Tibial artery (tissue), 4 donors: Measurements from ENCODE around the gene TMEM129.
A peak's percentile ranks its signal among the peaks of the same experiment; 100 is the strongest.

Experiments used
- DNase-seq, 2 donors: peaks; one replicate each; pipeline ENCODE4 v3.0.0-alpha.2; 2019
- H3K27ac ChIP-seq, 2 donors: fragments of 200-600 bp; sonication (generic) in 1 of 2; 1 replicate in 1 of 2; 2 replicates in 1 of 2; pipeline ENCODE4 v1.5.1; 2018 to 2019; ENCODE audit warnings: mild to moderate bottlenecking in 1 of 2
- H3K27me3 ChIP-seq, 2 donors: fragments of 200-600 bp; sonication (generic) in 1 of 2; one replicate each; pipeline versions ENCODE4 v1.5.1 to v1.6.0; 2016 to 2019
- H3K36me3 ChIP-seq, 3 donors: fragments of 200-600 bp; sonication (generic) in 2 of 3; one replicate each; pipeline ENCODE4 v1.5.1; 2016 to 2019; ENCODE audit warnings: mild to moderate bottlenecking in 2 of 3
- H3K4me1 ChIP-seq, 4 donors: fragments of 200-600 bp; sonication (generic) in 2 of 4; 1 replicate in 3 of 4; 2 replicates in 1 of 4; pipeline ENCODE4 v1.5.1; 2016 to 2019
- H3K4me3 ChIP-seq, 2 donors: fragments of 200-600 bp; sonication (generic) in 1 of 2; 1 replicate in 1 of 2; 2 replicates in 1 of 2; pipeline ENCODE4 v1.5.1; 2018 to 2019; ENCODE audit warnings: mild to moderate bottlenecking in 2 of 2
- H3K9me3 ChIP-seq, 3 donors: fragments of 200-600 bp; sonication (generic) in 1 of 3; one replicate each; pipeline ENCODE4 v1.5.1; 2016 to 2019
- intact Hi-C: fragments of 100-400 bp; cut with DNase I; formaldehyde crosslinking; loops from one replicate; pipeline ENCODE4 v1.15.0; 2023; ENCODE audit warnings: low total_unique reads
- TF ChIP-seq, protein P1 (sequence below), 2 experiments: fragments of 200-600 bp in 1 of 2; fragments of 450-650 bp in 1 of 2; IDR thresholded peaks; one replicate each; pipeline ENCODE4 v1.5.1; 2017 to 2019; ENCODE audit warnings: antibody characterized with exemption in 2 of 2, mild to moderate bottlenecking in 1 of 2, moderate library complexity in 1 of 2

TMEM129 gene

DNA sequence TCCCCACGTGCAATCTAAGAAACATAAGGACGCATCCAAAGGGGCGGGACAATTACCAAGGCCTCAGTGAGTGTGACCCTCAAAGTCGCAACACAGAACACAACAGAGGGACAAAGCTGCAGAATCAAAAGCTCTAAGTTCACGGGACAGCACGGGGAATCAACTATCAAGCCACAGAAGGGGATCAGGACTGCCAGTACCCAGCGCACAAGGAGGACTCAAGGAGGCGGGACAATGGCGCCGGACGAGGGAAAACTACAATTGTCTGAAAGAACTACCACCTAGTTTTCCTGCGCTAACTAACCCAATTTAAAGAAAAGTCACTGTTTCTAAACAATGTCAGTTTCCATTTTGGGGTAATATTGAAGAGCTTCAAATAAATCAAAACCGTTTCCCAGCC, 38.3 kb downstream of the TMEM129 start:
- intact Hi-C loops: loop anchor here (5.0 kb wide), 1 partner anchor 559 kb away; the partner anchor contains the start of genes HAUS3 and POLN
- no peaks in the 10 kb centered on the region for H3K27me3 ChIP-seq
- H3K27ac ChIP-seq: peak overlapping the region; percentile 84 to 86
- peak overlapping the region; percentile 77 to 95 for H3K4me3 ChIP-seq
- no peaks in the 10 kb centered on the region for H3K36me3 ChIP-seq
- H3K9me3 ChIP-seq: no peaks in the 10 kb centered on the region
- H3K4me1 ChIP-seq: peaks cover 0 to 16% (median 3%) of the 10 kb centered on the region in 4 donors
- TF ChIP-seq, protein P1, sequence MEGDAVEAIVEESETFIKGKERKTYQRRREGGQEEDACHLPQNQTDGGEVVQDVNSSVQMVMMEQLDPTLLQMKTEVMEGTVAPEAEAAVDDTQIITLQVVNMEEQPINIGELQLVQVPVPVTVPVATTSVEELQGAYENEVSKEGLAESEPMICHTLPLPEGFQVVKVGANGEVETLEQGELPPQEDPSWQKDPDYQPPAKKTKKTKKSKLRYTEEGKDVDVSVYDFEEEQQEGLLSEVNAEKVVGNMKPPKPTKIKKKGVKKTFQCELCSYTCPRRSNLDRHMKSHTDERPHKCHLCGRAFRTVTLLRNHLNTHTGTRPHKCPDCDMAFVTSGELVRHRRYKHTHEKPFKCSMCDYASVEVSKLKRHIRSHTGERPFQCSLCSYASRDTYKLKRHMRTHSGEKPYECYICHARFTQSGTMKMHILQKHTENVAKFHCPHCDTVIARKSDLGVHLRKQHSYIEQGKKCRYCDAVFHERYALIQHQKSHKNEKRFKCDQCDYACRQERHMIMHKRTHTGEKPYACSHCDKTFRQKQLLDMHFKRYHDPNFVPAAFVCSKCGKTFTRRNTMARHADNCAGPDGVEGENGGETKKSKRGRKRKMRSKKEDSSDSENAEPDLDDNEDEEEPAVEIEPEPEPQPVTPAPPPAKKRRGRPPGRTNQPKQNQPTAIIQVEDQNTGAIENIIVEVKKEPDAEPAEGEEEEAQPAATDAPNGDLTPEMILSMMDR (IDR thresholded peaks at IDR 0.05): no peak
- DNase-seq: no peak

DNA sequence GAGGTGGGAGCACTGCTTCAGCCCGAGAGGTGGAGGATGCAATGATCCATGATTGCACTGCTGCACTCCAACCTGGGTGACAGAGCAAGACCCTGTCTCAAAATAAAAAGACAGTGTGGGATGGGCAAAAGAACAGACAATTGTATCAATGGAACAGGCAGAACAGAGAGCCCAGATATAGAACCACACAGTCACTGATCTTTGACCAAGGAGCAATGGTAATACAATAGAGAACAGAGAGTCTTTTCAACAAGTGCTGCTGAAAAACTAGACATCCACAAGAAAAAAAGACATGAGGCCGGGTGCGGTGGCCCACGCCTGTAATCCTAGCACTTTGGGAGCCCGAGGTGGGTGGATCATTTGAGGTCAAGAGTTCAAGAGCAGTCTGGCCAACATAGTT, 42.9 kb downstream of the TMEM129 start:
- Histone ChIP-seq H3K36me3 (no peaks in the 10 kb centered on the region), H3K27ac (no peak overlapping the region), H3K4me1 (peaks cover 0 to 4% (median 0%) of the 10 kb centered on the region in 4 donors), H3K9me3 (no peaks in the 10 kb centered on the region), H3K27me3 (no peaks in the 10 kb centered on the region), H3K4me3 (no peak overlapping the region)
- no peak for DNase-seq
- intact Hi-C loops: no loop called here
- TF ChIP-seq, protein P1 (IDR thresholded peaks at IDR 0.05): no peak

DNA sequence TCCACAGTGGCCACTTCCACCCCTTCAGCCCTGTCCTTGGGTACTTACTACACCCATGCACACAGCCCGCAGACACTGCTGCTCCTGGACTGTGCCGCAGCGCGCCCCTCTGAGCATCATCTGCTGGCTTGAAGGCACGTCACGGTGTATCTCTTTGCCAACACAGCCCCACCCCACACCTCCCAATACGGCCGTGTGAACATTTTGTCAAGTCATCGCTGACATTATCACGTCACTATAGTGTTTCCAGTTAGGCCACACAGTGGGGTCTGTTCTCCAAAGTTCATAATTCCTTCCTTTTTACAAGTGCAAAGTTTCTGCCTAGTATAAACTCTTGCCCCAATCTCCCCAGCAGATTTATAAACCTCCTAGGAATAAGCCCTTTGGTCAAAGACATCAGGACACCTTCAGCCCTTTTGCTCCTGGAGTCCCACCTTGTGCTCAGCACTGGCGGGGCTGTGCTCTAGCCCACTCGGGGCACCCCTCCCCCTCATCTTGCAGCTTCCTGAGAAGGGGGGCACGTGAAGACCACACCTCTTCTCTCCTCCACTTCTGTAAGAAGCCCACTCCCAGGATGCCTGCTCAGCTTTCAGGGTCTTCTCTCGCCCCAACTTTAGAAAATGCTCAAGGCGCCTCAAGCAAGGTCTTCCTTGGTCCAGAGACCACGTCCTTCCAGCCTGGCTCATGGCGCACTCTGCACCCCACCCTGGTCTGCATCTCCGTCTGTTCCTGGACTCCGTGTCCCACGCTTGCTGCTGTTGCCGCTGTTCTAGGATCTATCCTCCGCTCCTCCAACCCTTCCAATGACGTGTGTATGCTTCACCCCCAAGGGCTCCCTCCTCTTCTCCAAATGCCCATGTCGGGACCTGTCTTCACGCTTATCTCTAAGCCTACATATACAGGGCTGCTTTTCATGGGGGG, 44.3 kb downstream of the TMEM129 start:
- no peaks in the 10 kb centered on the region for H3K36me3 ChIP-seq
- H3K4me1 ChIP-seq: no peaks in the 10 kb centered on the region
- intact Hi-C loops: no loop called here
- H3K4me3 ChIP-seq: no peak overlapping the region
- no peaks in the 10 kb centered on the region for H3K9me3 ChIP-seq
- no peak overlapping the region for H3K27ac ChIP-seq
- TF ChIP-seq, protein P1 (IDR thresholded peaks at IDR 0.05): no peak
- no peak for DNase-seq
- H3K27me3 ChIP-seq: no peaks in the 10 kb centered on the region

DNA sequence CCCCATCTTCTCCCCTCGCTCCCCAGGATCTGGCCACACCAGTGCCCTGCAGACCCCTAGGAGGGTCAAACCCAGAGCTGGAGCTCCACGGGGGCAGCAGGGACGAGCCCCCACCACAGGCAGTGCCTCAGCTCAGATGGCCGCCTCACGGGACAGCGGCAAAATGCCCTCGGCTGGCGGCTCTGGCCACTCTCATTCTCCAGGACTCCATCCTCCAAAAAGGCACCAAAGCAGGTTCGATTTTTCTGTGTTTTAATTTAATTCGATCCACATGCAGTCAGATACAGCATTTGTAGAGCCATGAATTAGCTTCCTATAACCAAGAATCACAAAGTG, 45.4 kb downstream of the TMEM129 start:
- H3K4me1 ChIP-seq: no peaks in the 10 kb centered on the region
- intact Hi-C loops: no loop called here
- no peak overlapping the region for H3K27ac ChIP-seq
- TF ChIP-seq, protein P1 (IDR thresholded peaks at IDR 0.05): no peak
- no peaks in the 10 kb centered on the region for H3K36me3 ChIP-seq
- no peak for DNase-seq
- H3K27me3 ChIP-seq: no peaks in the 10 kb centered on the region
- H3K4me3 ChIP-seq: no peak overlapping the region
- H3K9me3 ChIP-seq: no peaks in the 10 kb centered on the region

DNA sequence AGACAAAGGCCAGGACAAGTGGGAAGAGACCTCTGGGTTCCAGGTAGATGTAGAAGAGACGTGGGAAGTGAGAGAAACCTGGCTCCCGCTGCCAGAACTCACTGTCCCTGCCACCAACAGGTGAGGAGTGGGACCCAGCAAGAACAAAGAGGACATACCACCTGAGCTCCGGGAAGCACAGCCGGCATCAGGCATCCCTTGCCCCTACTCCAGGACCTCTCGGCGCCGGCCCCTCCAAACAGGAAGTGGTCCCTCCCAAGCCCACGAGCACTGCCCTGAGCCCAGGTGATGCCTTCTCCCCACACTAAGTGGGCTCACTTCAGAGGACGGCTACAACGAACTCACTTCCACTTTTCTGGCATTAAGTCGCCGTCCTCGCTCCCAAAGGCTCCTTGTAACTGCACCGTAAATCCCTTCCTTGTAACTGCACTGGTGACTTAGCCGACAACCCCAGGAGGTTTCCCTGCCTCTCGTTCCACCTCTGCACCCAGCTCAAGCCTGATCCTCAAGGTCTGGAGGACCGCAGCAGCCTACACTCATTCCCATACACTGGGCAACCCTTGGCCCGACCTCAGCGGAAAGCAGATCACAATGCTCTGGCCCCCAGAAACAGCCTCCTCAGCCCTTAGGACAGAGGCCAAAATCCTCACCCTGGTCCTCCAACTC, 45.9 kb downstream of the TMEM129 start:
- no peaks in the 10 kb centered on the region for H3K9me3 ChIP-seq
- H3K27ac ChIP-seq: no peak overlapping the region
- H3K36me3 ChIP-seq: no peaks in the 10 kb centered on the region
- TF ChIP-seq, protein P1 (IDR thresholded peaks at IDR 0.05): no peak
- no peak overlapping the region for H3K4me3 ChIP-seq
- DNase-seq: no peak
- no peaks in the 10 kb centered on the region for H3K4me1 ChIP-seq
- intact Hi-C loops: no loop called here
- H3K27me3 ChIP-seq: no peaks in the 10 kb centered on the region
